Measurements from ENCODE around the gene NUFIP2. TPM values are rescaled to one million over a fixed set of nuclear protein-coding genes. Genes with fewer than 3 reads are reported as not detected.

NUFIP2 gene
- total and polyA plus RNA-seq, 8 donors, result 34.5 to 61.2 (median 38.8) TPM

GRCh38 chr17:29216181-29216580, 77.8 kb downstream of the NUFIP2 start:
- Histone ChIP-seq H3K27ac (no peak overlapping the region), H3K4me3 (no peak overlapping the region), H3K27me3 (no peaks in the 10 kb centered on the region), H3K36me3 (no peaks in the 10 kb centered on the region), H3K9me3 (no peaks in the 10 kb centered on the region), H3K4me1 (peaks cover 0 to 9% of the 10 kb centered on the region in 2 donors)
- TF ChIP-seq CTCF (IDR thresholded peaks at IDR 0.05), result no peak
- intact Hi-C loops (cut with DNase I), result no loop called here
- ATAC-seq, result no peak
- no peak for DNase-seq

DNA sequence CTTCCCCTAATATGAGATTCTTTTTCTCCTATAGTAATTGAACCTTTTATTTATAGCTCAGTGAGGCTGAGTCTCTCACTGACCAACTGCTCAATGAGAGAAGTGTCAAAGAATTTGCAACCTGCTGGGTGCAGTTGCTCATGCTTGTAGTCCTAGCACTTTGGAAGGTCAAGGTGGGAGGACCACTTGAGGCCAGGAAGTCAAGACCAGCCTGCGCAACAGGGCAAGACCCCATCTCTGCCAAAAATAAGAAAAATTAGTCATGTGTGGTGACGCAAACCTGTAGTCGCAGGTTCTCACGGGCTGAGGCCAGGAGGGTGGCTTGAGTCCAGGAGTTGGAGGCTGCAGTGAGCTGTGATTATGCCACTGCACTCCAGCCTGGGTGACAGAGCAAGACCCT, 78.2 kb downstream of the NUFIP2 start:
- peaks cover 0 to 9% of the 10 kb centered on the region in 2 donors for H3K4me1 ChIP-seq
- intact Hi-C loops (cut with DNase I), result no loop called here
- no peak overlapping the region for H3K4me3 ChIP-seq
- H3K36me3 ChIP-seq, result no peaks in the 10 kb centered on the region
- TF ChIP-seq CTCF (IDR thresholded peaks at IDR 0.05), result no peak
- peak; percentile 20 for ATAC-seq
- no peaks in the 10 kb centered on the region for H3K27me3 ChIP-seq
- H3K27ac ChIP-seq, result no peak overlapping the region
- DNase-seq, result no peak
- H3K9me3 ChIP-seq, result no peaks in the 10 kb centered on the region

- Histone ChIP-seq H3K9me3 (no peaks in the 10 kb centered on the region), H3K36me3 (no peaks in the 10 kb centered on the region), H3K27me3 (no peaks in the 10 kb centered on the region), H3K4me3 (no peak overlapping the region), H3K4me1 (peaks cover 0 to 9% of the 10 kb centered on the region in 2 donors), H3K27ac (no peak overlapping the region)
- intact Hi-C loops (cut with DNase I), result no loop called here
- ATAC-seq (no peak), DNase-seq (no peak)
- no peak for TF ChIP-seq CTCF (IDR thresholded peaks at IDR 0.05)
Observed at GRCh38 chr17:29215174-29215573, 78.8 kb downstream of the NUFIP2 start.

DNA sequence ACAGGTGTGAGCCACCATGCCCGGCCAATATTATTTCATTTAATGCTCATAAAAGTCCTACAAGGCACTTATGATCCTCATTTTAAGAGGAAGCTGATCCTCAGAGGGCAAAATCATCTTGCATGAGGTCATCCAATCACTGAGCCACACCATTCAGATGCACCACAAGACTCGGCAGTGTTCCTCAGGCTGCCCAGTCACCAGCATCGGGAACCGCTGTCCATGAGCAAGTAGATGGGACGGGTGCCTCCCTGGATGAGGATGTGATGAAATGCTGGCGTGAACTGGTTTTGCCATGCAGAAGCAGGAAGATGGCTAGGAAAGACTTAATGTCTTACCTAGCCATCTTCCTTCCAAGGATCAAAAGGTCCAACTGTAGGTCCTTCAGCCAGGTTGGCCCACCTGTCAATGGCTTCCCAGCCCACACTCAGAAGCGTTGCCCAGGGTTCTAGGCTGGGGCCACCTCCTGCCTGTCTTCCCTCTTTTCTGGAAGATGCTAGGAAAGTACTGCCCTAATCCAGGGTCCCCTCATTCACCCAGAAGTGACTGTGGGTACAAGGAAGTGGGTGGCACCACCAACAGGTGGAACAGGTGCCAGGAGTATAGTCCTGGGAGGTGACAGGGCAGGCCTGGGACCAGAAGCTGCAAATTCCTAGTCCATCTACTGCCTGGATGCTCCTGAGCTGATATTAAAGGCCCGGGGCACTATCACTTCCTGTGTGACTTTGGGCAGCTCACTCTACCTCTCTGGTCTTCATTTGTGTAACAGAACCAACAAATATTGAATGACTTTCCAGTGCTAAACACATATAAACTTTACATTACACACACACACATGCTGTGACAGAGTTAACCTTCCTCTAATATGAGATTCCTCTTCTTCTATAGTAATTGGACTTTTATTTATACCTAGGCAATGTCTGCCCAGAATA, 79.5 kb downstream of the NUFIP2 start:
- ATAC-seq (peak; percentile 46), DNase-seq (no peak)
- intact Hi-C loops (cut with DNase I), result no loop called here
- TF ChIP-seq CTCF (IDR thresholded peaks at IDR 0.05), result no peak
- Histone ChIP-seq H3K27me3 (no peaks in the 10 kb centered on the region), H3K27ac (no peak overlapping the region), H3K9me3 (no peaks in the 10 kb centered on the region), H3K36me3 (no peaks in the 10 kb centered on the region), H3K4me3 (no peak overlapping the region), H3K4me1 (peaks cover 0 to 5% of the 10 kb centered on the region in 2 donors)

DNA sequence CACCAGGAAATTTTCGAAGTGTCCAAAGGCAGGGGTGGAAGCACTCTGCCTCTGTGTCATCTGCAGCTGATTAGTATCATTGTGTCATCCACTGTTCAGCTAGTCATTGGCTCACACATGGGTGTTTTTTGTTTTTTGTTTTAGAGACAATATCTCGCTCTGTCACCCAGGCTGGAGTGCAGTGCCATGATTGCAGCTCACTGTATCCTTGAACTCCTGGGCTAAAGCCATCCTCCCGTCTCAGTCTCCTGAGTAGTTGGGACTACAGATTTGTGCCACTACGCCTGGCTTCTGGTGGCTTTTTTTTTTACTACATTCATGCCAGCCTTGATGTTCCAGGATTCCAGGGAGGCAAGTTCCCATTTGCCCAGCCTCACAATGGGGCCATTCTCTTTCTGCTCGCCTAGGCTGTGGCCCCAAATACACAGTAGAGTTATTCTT, 81.2 kb downstream of the NUFIP2 start:
- H3K4me1 ChIP-seq, result no peaks in the 10 kb centered on the region
- no peaks in the 10 kb centered on the region for H3K9me3 ChIP-seq
- H3K36me3 ChIP-seq, result no peaks in the 10 kb centered on the region
- no peak for DNase-seq
- H3K4me3 ChIP-seq, result no peak overlapping the region
- no peaks in the 10 kb centered on the region for H3K27me3 ChIP-seq
- no peak overlapping the region for H3K27ac ChIP-seq
- TF ChIP-seq CTCF (IDR thresholded peaks at IDR 0.05), result no peak
- intact Hi-C loops (cut with DNase I), result no loop called here
- no peak for ATAC-seq
